Skeletal muscle cell (primary cell): Measurements from ENCODE around the gene MRPS10.

Experiments
- DNase-seq: peaks from one replicate; pipeline ENCODE4 v3.0.0-alpha.2; 2010; ENCODE audit warnings: low read depth
- H3K4me3 ChIP-seq: 2 replicates; pipeline ENCODE4 v1.5.1; 2011; ENCODE audit warnings: low read depth, mild to moderate bottlenecking, control low read depth, low read length, moderate library complexity

MRPS10 gene

DNA sequence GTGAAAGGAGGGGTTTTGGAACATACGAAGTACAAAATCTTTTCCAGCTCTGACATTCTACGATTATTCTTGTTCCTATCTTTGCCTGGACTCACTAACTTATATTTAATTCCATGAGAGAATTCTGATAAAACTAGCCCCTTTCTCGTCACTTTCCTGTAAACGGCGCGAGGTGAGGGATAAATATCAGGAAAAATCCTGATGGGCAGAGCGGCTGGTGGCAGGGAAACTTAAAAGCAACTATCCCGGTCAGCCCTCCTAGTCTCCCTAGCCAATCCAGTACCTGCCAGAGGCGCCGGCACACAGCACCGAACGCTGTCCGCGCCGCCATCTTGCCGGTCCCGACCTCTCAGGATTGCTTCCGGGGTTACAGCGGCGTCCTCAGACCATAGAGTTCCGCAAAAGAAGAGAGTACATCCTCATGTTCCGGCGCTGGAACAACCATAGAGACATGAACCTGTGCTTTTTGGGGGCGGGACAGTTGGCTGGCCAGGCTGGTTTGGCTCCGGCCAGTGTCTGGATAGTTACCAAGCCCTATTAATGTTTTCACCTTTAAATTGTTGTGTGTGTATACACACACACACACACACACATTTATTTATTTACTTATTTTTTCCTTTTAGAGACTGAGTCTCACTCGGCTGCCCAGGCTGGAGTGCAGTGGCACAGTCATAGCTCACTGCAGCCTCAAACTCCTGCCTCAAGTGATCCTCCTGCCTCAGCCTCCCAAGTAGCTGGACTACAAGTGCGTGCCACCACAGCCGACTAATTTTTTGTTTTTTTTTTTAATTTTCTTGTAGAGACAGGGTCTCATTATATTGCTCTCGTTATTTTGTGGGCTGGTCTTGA, at the start of gene MRPS10:
MRPS10 (minus strand) TSS at position 343 of the 849 bp plus-strand sequence; CDS start at position 331, 12 bp downstream.
- H3K4me3 ChIP-seq: peak within 1 kb of the TSS; percentile 91
- DNase-seq: peak; percentile 88

DNA sequence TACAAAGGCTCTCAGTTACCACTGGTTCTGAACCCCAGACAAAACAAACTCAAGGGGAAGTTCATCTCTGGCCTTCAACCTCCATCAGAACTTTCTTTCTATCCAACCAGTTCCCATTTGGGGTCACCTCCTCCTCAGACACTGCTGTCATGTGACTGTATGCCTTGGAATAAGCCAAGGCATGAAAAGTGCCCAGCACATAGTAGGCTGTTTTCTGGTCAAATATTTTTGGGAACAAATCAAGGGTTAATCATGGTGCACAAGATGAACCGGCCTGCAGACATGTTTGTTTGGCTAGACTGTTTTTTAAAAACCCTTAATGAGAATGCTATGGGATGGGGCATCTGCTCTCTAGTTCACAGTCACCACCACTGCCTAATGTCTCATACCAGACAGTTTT, 48.9 kb upstream of the MRPS10 start:
- no peak overlapping the region for H3K4me3 ChIP-seq
- DNase-seq: no peak

DNA sequence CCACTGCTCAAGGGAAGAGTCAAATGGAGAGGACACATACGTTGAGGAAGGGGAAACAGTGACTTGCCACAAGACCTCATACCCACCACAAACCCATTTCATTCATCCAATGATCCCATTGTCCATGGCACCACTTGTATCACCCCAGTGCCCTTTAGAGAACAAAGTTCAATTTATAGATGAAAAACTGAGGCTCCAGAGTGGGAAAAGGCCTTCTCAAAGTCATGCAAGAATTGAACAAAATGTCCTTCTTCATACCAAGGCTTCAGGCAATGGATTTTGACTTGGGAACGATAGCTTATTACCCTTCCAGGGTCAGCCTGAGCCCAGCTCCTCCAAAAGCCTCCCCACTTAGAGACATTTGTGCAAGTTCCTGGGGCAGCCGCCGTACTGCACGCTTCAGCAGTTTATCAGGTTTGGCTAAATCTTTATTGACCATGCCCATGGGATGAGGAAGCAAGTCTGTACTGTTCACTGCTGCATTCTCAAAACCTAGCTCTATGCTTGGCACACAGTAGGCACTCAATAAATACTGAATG, 47.3 kb upstream of the MRPS10 start:
- no peak for DNase-seq
- H3K4me3 ChIP-seq: no peak overlapping the region

DNA sequence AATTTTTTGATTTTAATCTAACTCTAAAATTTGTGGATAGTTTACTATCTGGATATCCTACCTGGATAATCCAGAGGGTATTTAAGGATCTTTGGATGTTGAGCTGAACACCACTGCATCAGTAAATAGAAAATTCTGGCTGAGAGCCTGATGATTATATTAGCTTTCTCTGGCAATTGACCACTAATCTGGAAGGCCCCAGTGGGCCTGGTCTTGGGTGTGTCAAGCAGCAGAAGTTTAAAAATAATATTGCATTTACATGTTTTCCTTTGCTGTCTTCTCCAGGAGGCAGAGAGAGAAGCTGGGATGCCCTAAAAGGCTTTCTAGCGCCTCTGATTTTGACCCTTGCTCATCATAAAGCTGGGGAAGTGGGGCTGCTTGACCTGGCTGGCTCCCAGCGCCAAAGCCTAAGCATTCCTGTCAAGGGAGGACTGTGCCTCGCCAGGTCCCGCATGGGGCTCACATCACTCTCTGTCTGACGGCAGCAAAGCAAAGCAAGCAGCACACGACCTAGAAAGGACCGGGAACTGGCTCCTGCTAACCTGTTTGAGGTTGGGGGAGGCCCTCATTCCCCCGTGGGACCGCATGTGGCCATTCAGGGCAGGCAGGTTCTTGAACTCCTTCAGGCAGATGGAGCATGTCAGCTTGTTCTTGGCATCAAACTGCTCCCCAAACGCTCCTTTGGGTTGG, 46.6 kb upstream of the MRPS10 start:
- no peak overlapping the region for H3K4me3 ChIP-seq

DNA sequence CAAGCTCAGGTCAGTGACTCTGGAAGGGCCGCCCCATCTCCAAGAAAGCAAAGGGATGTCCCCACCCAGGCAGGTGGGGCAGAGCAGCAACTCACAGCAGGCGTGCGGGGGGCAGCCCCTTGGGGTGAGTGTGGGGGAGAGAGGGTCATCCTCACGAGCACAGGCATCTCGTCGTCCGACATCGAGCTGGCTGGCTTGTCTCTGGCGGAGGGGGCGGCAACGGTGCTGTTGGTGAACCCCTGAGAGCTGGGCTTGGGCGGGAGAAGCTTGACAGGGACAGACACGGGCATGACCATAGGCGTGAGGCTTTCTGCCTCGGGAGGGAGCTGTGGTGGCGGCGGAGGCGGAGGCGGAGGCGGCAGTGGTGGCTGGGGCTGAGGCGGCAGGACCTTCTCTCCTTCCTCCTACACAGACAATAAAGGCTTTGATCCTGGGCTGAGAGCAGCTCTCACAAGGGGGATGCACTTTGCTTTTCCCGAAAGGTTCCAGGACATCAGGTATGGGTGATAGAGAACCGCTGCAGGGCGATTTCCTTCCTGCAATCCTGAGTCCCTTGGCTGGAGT, 45.6 kb upstream of the MRPS10 start:
- no peak for DNase-seq
- no peak overlapping the region for H3K4me3 ChIP-seq

More for the DNA sequence above, 46.6 kb upstream of the MRPS10 start:
- DNase-seq: no peak

DNA sequence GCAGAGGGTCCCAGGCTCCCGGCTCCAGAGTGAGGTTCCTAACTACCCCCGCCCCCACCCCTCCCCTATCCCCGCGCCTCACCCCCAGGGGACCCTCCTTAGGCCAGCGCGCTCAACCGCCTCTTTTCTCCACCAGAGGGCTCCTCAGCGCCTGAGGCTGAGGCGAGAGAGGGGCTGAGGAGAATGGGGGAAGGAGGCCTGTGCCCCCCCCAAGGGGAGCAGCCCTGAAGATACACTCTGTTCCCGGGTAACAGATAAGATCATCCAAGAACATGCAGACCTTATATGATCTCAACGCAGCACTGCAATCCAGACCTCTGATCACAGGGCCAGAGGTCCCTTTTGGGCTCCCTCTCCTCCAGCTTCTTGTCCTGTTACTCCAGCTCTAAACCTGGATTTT, 43.3 kb upstream of the MRPS10 start:
- no peak for DNase-seq
- no peak overlapping the region for H3K4me3 ChIP-seq

DNA sequence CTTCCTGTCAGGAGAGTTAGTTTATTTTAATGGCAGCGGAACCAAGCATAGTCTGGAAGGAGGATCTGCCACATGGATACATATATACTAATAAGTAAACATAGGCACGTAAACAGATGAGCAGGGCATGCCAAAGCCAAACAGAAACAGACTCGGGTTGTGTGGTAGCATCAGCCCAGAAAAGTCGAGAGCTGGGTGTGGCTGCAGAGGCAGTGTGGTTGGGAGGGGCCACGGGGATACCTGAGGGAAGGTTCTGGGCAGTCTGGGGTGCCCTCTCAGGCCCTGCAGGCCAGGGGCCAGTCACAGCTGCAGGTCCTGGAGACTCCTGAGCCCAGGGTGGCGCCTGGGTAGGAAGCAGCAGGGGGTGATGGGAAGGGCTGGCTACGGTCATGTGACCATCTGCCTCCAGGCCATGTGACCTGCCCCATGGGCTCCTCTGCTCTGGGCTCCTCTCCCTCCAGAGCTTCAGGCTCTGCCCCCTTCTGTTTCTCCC, 42.8 kb upstream of the MRPS10 start:
- no peak overlapping the region for H3K4me3 ChIP-seq
- no peak for DNase-seq

DNA sequence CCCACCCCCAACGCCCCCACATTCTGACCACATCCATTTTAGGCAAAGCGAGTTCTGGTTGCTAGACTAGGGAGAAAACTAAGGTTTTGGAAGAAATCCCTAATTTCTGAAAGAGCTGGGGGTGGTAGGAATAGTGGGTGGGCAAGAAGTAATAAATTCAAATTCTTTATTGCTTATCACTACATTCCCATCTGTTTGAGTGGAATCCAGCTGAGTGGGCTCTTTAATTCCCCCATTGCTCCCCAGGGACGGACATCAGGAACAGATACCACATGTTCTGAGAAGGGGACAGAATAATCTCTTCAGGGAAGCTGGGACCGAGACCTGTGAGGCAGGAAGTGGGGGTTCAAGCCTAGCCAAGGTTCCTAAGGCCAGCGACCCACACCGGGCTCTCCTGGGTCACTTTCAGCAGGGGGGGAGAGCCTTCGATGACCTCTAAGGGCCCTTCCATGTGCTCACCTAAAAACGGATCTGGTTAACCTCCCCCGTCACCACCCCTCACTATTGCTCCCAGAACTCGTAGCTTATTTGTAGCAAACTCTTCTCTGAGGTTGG, 42.3 kb upstream of the MRPS10 start:
- H3K4me3 ChIP-seq: no peak overlapping the region
- no peak for DNase-seq

DNA sequence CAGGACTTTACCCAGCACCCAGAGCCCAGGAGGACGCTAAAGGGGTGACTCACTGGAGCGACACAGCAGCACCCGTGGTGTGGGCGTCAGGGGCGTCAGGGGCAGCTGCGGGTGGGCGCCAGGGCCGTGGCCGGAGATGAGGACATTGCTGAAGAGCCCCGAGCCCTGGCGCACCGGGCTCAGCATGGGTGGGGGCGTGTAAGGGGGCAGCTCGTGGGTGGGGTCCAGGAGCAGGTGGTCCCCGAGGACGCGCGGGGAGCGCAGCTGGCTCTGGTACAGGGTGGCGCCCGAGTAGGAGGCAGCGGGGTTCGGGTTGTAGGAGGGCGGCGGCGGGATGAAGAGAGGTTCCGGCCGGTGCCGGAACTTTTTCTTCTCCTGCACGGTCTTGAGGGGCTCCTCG, 41.6 kb upstream of the MRPS10 start:
- no peak for DNase-seq
- H3K4me3 ChIP-seq: no peak overlapping the region

DNA sequence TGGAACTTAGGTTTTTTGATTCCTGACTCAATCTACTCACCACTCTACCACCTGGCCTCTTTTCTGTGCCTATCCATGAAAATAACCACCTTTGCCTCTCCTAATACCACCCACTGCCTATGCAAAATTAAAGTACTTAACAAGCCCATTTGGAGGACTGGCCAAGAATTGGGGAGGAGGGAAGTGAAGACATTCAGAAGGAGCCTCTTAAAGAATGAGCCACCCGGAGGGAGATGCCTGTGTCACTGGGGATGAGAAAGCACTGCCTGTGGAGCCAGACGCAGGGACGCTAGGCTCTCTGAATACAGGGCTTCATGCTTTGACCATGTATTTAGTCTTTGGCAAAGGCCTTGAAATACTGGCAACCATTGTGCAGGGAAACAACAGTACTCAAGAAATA, 40.0 kb upstream of the MRPS10 start:
- DNase-seq: no peak
- H3K4me3 ChIP-seq: no peak overlapping the region

DNA sequence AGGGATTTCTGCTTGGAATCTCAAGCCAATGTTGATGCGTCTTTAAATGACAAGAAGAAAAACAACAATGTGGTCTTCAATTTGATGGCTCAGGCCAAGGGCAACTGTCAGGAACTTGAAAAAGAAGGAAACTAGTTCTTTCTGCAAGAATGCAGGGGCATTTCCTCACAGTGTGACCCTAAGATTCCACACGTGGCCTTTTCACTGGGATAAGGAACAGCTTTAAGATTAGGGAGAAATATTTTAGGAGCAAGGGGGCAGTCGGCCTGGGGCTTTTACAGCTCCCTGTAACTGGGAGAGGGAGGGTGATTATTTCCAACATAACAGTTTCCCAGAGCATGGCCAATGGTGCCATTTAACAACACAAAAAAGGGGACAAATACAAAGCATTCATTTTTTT, 39.4 kb upstream of the MRPS10 start:
- DNase-seq: no peak
- no peak overlapping the region for H3K4me3 ChIP-seq

DNA sequence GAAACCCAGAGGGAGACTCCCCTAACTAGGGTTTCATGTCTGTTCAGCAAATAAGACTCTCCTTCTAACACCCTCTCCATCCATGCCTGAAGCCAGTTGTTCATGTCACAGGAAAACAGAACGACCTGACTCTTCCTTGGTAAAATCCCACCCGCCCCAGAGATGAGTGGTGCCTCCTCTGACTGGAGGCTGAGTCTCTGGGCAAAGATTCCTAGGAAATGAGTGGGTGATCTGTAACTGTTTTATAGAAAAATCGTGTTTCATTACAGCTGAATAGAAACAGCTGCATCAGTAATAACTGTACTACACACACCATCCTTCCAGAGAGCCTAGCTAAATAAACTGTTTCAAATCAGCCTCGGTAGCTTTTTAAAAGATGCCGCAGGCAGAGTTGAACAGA, 37.4 kb upstream of the MRPS10 start:
- DNase-seq: no peak
- no peak overlapping the region for H3K4me3 ChIP-seq

DNA sequence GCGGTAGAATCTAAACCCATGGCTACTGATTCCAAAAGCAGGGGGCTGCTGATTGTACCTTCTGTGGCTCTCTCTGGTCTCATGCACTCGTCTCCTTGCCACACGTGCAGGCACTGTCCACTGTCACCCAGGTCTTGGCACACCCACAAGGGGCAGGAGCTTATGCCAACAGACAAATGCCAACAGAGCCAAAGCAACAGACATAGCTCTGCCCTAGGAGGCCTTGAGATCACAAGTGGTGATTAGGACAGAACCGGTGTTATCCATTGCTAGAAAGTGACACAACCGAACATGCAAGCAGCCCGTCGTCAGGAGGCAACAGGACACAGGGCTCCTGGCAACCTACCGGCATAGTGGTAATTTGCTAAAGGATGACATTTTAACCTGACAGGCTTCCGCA, 36.8 kb upstream of the MRPS10 start:
- DNase-seq: no peak
- no peak overlapping the region for H3K4me3 ChIP-seq

DNA sequence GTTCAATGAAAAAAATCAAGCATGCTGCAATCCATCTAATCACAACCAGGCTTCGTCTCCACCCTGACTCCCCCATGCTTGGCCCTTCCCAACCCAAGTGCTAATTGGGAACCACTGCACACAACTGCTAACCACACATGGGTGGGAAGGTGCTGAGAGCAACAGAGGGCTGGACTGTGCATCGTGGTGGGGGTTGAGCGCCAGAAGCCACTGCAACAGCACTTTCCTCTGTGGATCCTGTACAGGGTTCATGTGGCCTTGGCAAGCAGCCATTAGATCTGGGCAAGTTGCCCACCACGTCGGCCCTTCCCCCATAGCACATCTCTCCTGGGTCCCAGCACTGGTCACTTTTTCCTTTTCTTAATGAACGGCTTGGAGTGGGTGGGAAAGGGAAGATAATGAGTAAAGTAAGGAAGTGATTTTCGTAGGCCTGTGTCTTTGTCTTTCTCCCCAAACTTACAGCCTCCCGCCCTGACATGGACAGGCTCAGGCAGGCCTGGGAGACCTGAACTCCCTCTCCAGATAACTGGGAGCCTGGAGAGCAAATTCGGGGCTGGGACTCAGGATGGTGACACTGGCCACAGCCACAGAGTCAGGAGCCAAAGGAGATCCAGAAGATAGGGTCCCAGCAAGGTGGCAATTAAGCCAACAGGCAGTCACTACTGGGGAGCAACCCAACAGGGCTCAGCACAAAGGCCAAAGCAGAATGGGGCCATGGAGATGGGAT, 34.4 kb upstream of the MRPS10 start:
- peak; percentile 35 for DNase-seq
- no peak overlapping the region for H3K4me3 ChIP-seq

DNA sequence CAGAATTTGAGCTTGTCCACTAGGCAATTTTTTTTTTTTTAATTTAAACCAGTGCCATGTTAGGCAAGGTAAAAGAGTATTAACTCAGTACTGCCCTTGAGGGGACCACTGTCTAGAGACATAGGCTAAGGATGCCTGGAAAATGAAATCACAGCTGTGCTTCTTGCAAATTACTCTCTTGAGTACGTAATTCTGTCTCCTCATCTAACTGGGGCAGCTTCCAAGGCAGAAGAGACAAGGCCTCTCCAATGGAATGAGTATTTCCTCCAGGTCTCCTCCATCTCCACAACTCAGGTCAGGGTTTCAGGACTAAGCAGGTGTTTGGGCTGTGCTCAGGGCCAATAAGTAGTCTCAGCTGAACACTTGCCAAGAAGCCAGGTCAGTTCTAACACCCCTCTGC, 33.8 kb upstream of the MRPS10 start:
- peak; percentile 55 for DNase-seq

DNA sequence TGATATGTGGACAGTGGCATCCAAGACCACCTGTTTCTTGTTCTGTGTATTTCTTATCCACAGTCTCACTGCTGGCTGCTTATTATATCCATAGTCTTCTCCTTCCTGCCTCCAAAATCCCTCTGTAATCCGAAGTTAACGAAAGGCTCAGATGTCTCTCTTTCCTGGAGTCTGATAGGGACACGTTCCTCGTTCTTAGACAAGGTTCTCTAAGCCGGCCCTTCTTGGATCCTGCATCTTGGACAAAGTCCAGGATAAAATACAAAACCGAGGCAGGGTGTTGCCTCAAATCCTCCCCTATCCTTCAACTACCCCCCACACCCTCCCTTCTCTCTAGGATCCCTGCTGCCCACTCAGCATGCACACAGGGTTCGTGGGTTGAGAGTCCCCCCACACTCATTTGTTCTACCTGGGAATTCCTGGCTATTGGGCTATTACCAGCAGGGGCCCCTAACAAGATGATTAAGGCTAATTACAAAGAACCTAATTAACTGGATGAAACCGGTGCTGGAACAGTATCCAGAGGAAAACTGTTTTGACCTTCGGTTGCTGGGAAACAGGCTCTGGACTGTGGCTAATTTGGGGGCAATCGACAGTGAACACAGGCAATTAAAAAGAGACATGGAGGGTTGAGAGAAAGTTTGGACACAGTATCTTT, 32.7 kb upstream of the MRPS10 start:
- H3K4me3 ChIP-seq: no peak overlapping the region
- no peak for DNase-seq

More for the DNA sequence above, 33.8 kb upstream of the MRPS10 start:
- no peak overlapping the region for H3K4me3 ChIP-seq

DNA sequence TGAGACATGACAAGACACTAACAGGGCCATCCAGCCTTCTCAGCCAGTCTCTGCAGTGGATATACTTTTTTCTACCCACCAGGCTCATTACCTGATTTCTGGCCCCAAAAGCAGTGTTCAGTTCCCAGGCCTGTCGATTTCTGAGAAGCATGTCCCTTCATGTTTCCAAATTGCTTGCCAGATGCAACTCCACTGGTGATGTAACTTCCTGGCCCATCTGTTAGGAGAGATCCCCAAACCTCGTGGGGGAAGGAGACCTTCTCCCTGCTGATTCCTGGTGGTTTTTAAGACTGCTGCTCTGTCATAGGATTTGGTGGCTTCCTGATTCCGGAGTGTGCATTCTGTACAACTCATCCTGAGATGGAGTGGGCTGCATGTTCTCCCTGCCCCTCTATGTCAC, 31.6 kb upstream of the MRPS10 start:
- H3K4me3 ChIP-seq: no peak overlapping the region
- no peak for DNase-seq

DNA sequence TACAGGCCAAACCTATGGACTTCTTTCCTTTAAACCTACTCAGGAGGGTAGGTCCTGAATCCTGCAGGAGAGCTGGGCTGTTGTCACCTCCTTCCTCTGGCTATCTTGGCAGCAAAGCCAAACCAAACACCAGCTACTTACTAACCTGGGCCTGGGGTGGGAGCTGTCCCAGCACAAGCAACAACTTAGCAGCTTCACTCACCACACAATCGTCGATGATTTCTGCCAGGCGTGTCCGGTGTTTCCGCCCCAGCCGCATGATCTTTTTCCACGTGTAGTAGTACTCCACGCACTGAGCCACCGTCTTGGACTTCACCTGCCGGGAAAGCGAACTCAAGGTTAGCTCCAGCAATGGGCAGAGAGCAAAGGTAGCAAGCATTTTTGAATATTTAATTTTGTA, 25.4 kb upstream of the MRPS10 start:
- DNase-seq: no peak
- no peak overlapping the region for H3K4me3 ChIP-seq

DNA sequence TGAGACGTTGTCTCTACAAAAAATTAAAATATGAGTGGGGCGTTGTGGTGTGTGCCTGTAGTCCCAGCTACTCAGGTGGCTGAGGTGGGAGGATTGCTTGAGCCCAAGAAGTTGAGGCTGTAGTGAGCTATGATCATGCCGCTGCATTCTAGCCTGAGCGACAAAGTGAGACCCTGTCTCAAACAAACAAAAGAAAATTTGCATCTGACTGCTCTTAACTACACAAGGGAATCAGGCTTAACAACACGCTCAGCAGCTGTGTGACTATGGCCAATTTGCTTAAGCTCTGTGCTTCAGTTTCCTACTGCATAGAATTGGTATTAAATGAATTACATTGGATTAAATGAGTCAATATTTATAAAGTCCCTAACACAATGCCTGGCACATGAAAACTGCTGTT, 24.3 kb upstream of the MRPS10 start:
- H3K4me3 ChIP-seq: no peak overlapping the region

More for the DNA sequence above, 24.3 kb upstream of the MRPS10 start:
- no peak for DNase-seq
